NCI-H1417 (cell line): ENCODE measurements around the gene SLC38A6.
"Not testable (repeated sequence)": the region's sequence is repeated elsewhere in the genome, so short reads cannot be mapped to it uniquely, and the experiment has no call there.

ENCODE experiments used
- DNase-seq, 3 experiments: peaks; one replicate each; lab custom pipeline; 2025; lab: John Stamatoyannopoulos, UW

SLC38A6 gene

GRCh38 chr14:61051051-61051450 lies 70.0 kb downstream of the SLC38A6 start:
- no peak for DNase-seq

GRCh38 chr14:61051621-61052020 lies 70.6 kb downstream of the SLC38A6 start:
- no peak for DNase-seq

- no peak for DNase-seq
Observed at GRCh38 chr14:61063461-61063860, 82.4 kb downstream of the SLC38A6 start.

GRCh38 chr14:61064210-61064609 lies 83.2 kb downstream of the SLC38A6 start:
- peak in 2 of 3 experiments; percentile 21 to 68 for DNase-seq

- peak in 2 of 3 experiments; percentile 37 to 86 for DNase-seq
Observed at GRCh38 chr14:61064856-61065255, 83.8 kb downstream of the SLC38A6 start.

- DNase-seq, result peak; percentile 39 to 76 (median 75)
Observed at GRCh38 chr14:61065656-61066055, 84.6 kb downstream of the SLC38A6 start.

- not testable (repeated sequence) for DNase-seq
Observed at GRCh38 chr14:61072442-61072841, 91.4 kb downstream of the SLC38A6 start.

GRCh38 chr14:61074852-61075251 lies 93.8 kb downstream of the SLC38A6 start:
- no peak for DNase-seq

GRCh38 chr14:61076556-61076955 lies 95.5 kb downstream of the SLC38A6 start:
- DNase-seq, result peak in 1 of 3 experiments; percentile 36

- no peak for DNase-seq
Observed at GRCh38 chr14:61077437-61077836, 96.4 kb downstream of the SLC38A6 start.

- DNase-seq, result peak in 1 of 3 experiments; percentile 47
Observed at GRCh38 chr14:61077951-61078720, 97.1 kb downstream of the SLC38A6 start.

GRCh38 chr14:61080591-61081010 lies 99.6 kb downstream of the SLC38A6 start:
- no peak for DNase-seq

GRCh38 chr14:61088081-61088480 lies 107.0 kb downstream of the SLC38A6 start:
- no peak for DNase-seq

- DNase-seq, result no peak
Observed at GRCh38 chr14:61089126-61089750, 108.2 kb downstream of the SLC38A6 start.

- peak in 1 of 3 experiments; percentile 26 for DNase-seq
Observed at GRCh38 chr14:61090432-61091216, 109.6 kb downstream of the SLC38A6 start.

- DNase-seq, result no peak
Observed at GRCh38 chr14:61091657-61092273, 110.7 kb downstream of the SLC38A6 start.

- not testable (repeated sequence) for DNase-seq
Observed at GRCh38 chr14:61098096-61098495, 117.1 kb downstream of the SLC38A6 start.

GRCh38 chr14:61098721-61099120 lies 117.7 kb downstream of the SLC38A6 start:
- no peak for DNase-seq

GRCh38 chr14:61099216-61099835 lies 118.3 kb downstream of the SLC38A6 start:
- DNase-seq, result no peak

GRCh38 chr14:61101803-61102548 lies 120.9 kb downstream of the SLC38A6 start:
- peak in 2 of 3 experiments; percentile 18 to 22 for DNase-seq
